ENCODE measurements around the gene SRPK3.
"Not testable (repeated sequence)": the region's sequence is repeated elsewhere in the genome, so short reads cannot be mapped to it uniquely, and the experiment has no call there.

SRPK3 gene

DNA sequence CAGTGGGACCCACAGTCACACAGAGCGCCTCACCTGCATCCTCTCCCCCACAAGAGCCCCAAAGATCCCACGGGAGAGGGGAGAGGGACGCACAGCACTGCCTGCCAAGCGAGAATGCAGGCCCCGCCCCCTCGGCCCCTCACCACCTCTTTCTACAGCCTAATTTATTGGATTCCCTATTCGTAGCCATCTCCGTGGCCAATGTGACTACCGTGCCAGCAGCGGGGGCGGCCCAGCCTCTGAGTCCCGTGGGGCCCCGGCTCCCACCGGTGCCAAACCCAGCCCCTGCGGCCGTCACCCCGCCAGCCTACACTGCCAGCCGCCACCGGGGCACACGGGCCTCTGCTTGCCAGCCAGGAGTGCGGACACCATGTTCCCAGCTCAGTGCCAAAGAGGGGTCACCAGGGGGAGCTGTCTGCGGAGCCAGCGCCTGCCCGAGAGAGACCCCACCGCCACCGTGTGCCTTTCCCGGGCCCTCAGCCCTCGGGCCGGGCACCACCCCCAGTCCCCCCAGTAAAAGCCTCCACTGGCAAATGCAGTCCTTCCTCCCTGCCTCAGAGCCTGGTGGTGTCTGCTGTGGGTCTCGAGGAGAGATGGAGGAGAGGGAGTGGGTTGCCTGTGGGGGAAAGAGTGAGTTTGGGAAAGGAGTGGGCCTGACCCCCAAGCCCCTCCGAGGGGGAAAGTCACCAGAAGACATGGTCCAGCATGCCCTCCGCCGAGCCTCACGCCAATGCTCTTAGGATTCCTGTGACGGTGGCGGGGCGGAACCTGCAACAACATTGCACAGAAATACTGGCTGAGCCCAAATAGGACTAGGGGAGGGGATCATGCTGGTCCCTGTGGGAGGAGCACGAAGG lies 36.4 kb upstream of the SRPK3 start:
- DNase-seq: peak in 7 of 56 donors; percentile 8 to 44 (median 32)

- DNase-seq: not testable (repeated sequence)
Measured at GRCh38 chrX:153745067-153745433, 35.8 kb upstream of the SRPK3 start.

DNA sequence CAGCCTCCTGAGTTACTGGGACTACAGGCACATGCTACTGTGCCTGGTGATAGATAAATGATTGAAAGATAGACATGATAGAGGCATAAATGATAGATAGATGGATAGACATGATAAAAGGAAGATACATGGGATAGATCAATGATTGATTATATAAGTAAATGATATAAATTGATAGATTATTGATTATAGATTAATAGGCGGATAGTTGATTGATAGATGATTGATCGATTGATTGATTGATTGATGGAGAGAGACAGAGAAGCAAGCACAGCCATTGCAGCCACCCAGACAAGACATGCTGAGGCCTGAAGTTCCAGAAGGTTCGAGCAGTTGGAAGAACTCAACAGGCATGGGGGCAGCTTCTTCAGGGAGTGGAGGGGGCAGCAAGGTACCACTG lies 34.5 kb upstream of the SRPK3 start:
- DNase-seq: no peak

DNA sequence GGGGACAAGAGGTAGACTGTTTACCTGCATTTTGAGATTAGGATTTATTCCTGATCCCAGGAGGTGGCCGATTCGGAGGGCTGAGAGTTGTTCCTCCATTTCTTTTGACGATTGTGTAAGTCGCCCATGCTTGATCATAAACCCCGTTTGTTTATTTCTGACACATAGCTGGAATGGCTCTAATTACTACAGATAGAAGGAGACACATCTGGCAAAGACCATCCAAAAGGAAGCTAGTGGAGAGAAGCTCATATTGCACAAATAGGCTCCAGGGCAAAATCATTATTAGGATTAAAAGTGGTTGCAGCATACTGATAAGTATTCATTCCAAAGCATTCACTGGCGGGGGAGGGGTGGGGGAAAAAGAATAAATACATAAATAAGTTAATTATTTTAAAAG lies 33.9 kb upstream of the SRPK3 start:
- DNase-seq: not testable (repeated sequence)

DNA sequence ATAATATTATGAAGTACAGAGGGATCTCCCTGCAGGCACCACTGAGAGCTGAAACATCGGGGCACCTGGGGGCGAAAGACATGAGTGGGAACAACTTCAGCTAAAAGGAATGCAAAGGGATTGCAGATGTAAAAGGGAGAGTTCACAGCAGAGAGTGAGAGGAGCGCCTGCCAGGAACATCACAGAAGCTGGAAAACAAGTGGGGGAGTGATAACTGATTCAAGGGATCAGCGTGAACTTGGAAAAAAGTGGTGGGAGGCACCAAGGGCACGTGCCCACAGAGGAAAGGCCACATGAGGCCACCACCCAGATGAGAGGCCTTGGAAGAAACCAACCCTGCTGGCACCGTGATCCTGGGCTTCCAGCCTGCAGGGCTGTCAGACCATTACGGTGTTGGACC lies 31.8 kb upstream of the SRPK3 start:
- not testable (repeated sequence) for DNase-seq

DNA sequence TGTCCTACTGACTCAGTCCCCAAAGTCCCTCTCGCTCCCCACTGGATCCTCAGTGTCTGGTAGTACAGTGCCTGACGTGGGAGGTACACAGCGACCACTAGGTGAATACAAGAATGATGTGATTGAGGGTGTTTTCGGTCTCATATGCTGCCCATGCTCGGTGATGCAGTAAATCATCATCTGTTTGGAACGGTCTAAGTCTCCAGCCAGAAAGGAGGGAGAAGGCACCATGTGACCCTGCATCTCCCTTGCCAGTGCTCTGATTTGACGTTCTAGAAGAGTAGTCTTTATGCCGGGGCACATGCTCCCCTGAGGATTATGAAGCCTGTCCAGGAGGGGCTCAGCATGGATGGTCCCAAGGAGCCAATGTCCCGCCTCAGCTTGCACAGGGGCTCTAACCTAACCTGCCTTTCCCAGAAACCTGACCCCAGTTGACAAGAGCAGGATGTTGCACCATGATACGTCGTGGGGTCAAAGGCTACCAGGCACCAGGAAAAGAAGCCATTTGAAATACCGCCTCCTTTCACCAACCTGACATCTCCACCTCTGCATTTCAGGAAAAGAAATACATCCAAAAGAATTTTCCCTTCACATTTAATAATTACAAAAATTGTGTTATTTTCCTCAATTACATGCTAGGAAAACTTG lies 30.6 kb upstream of the SRPK3 start:
- DNase-seq: no peak

DNA sequence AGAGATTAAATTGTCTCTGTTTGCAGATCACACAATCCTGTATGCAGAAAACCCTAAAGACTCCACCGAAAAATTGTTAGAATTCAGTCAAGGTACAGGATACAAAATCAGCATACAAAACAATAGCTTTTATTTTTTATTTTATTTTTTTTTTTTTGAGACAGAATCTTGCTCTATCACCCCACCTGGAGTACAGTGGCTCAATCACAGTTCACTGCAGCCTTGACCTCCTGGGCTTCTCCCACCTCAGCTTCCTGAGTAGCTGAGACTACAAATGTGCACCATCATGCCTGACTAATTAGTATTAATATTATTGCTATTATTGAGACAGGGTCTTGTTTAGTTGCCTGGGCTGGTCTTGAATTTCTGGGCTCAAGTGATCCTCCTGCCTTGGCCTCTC lies 25.7 kb upstream of the SRPK3 start:
- DNase-seq: no peak

DNA sequence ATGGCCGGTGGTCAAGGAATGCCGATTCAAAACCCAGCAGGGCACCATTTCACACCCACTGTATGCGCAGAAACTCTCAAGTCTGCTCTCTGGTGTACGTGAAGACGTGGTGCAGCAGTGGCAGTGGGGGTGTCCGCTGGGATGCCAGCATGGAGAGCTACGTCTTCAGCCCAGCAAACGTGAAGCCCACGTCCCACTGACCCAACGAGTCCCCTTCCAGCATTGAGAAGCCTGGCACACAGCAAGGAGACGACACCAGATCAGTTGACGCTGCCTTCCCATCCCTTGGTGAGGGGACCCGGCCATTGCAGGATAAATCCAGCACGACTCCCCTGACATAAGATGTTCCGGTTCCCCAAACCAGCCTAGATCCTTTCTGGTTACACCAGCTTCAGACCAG lies 19.0 kb upstream of the SRPK3 start:
- DNase-seq: no peak

DNA sequence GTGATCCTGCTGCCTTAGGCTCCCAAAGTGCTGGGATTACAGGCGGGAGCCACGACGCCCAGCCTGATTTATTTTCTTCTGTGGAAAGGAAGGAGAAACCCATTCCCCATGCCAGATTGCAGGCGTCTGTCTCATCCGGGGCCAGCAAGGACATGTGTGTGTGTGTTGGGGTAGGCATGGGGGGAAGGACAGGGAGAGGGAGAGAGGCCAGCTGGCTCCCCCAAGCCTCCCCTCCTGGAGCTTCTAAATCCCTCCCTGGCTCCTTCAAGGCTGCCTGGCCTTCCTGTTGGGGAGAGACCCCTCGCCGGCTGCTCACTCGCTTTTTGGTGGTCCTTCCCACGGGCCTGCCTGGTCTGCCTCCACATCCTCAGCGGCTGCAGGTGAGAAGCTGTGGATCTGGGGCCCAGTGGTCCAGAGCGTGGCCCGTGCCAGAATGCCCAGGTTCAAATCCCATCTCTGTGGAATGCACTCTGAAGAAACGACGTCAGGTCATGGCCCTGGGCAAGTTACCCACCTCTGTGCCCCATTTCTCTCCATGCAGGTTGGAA lies 18.1 kb upstream of the SRPK3 start:
- no peak for DNase-seq

- DNase-seq: no peak
Measured at GRCh38 chrX:153763298-153763932, 17.4 kb upstream of the SRPK3 start.

DNA sequence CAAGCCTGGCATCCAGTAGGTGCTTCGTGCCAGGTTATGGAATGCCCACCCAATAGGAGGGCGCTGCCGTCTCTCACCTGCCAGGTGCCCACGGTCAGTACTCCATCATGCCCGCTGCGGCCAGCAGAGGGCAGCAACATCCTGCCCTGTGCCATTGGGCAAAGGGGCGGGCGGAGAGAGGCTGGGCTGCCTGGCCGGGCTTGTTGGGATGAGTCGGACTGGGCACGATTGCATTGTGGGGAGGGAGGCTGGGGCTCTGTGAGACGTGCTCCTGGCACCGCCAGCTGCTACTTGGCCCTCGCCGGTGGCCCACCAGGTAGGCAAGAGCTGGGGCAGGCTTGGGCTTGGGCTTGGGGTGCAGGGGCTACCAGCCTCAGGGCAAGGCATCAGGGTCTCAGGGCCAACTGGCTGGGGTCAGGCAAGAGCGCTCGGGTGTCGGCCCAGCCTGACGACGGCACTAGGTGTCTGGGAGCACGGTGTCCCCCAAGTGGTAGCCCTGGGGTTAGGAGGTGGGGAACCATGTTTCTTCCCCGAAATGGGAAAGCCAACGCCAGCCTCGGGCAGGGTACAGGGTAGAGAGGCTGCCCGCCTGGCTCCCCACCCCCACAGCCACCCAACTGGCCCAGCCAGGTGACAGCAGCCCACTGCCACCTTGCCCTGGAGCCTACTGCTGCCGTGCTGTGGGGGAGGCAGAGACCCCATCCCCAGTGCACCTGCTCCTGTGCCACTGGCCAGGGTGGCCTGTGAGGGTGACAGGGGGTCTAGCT lies 16.7 kb upstream of the SRPK3 start, which contains the start of gene PLXNB3:
PLXNB3 (plus strand) TSS at position 261 of the 767 bp plus-strand sequence. CDS start 1,287 bp downstream, outside the sequence.
- peak in 55 of 56 donors; percentile 13 to 94 (median 72) for DNase-seq

- DNase-seq: peak in 5 of 56 donors; percentile 63 to 96 (median 86)
Measured at GRCh38 chrX:153764786-153765137, 16.1 kb upstream of the SRPK3 start.

DNA sequence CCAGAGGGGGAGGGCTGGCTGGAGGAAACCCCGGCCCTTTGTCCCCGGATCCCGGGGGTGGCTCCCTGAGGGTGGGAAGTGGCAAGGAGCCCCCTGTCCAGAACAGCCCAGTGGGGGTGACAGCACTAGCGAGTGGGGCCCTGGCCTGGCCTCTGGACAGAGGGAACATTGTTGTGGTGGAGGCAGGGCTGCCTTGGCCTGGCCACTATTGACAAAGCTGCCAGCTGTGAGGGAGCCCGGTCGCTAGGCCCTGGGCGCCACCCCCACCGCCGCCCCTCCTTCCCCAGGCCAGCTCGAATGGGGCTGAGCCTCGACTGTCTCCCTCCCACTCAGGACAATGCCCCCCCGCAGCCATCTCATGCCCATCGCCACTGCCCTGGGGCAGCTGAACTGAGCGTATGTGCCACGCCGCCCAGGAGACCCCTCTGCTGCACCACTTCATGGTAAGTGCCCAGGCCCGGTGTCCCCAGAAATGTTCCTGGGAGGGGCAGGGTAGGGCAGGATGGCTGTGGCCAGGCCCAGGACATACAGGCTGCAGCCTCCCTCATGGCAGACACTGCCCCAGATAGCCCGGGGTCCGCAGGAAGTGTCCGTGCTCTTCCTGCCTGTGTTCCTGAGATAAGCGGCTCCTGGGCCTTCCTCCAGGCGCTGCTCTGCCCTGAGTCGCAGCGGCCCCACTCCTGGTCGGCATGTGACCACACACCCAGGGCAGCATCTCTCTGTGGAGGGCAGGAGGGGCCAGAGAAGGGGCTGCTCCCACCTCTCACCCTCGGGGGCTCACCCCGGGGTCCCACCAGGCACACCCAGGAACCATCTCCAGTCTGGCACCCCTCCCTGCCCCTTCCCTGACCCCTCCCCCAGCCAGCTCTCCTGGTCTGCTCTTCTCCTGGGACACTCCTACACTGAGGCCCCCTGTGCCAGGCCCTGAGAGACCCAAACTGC lies 15.4 kb upstream of the SRPK3 start:
- peak in 55 of 56 donors; percentile 25 to 97 (median 86) for DNase-seq

DNA sequence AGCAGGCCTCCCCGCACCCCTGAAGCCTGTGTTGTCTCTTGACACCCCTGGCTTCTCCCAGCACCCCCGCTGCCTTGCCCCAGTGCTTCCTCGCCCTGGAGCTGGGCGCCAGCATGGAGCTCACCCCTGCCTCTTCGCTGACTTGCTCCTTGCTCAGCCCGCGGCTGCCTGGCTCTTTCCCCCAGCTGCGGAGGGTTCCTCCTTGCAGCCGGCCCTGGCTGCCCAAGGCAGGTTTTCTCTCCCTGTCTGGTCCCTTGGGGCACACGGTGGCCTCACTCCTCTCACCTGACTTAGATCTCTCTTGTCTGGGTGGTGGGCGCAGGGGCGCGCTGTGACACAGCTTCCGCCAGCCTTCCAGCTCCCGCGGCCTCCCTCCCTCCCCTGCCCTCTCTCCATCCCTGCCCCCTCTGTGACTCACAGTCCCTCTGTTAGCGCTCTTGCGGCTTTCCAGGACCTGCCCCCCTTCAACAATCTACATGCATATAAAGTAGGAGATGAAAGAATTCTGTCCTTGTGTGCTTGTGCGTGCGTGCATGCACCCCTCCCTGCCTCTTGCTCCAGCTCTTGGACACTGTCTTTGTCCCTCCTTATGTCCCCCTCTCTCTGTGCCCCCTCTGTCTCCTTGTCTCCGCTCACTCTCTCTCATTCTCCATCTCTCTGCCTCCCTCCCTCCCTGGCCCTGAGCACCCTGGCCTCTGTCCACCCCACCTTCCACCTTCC lies 14.6 kb upstream of the SRPK3 start:
- peak in 36 of 56 donors; percentile 9 to 71 (median 47) for DNase-seq

GRCh38 chrX:153766871-153767673 lies 13.8 kb upstream of the SRPK3 start:
- DNase-seq: no peak

- no peak for DNase-seq
Measured at GRCh38 chrX:153767674-153768055, 13.2 kb upstream of the SRPK3 start.

GRCh38 chrX:153768311-153769157 lies 12.3 kb upstream of the SRPK3 start:
- no peak for DNase-seq
